Panc1 (cell line): Measurements from ENCODE around the gene ASPA. TPM values are rescaled to one million over a fixed set of nuclear protein-coding genes. Genes with fewer than 3 reads are reported as not detected.

Experiments
- ATAC-seq: fragments of 200-7000 bp; cut with Tn5 transposase; 2 replicates; pipeline ENCODE4 v1.9.1; 2020; ENCODE audit warnings: mild to moderate bottlenecking, moderate library complexity
- BruUV-seq: library from RNA; stranded (reverse); fragments of 400-500 nt; replicated peaks from 2 replicates; lab custom pipeline; 2021; lab: Mats Ljungman, UMichigan
- CTCF ChIA-PET: fragments of 300-600 bp; sonication (Branson Sonifier 250); formaldehyde crosslinking; loops from one replicate; lab custom pipeline; 2022; ENCODE audit warnings: antibody characterized with exemption; lab: Charles Lee
- POLR2A ChIA-PET: fragments of 300-600 bp; sonication (Branson Sonifier 250); formaldehyde crosslinking; loops from one replicate; lab custom pipeline; 2022; ENCODE audit warnings: antibody characterized with exemption; lab: Charles Lee
- DNase-seq: peaks from one replicate; pipeline ENCODE4 v3.0.0-alpha.2; 2010; ENCODE audit warnings: low read depth, low spot score
- H3K27ac ChIP-seq: 2 replicates; pipeline ENCODE4 v1.5.1; 2011; ENCODE audit warnings: mild to moderate bottlenecking, low read length, inconsistent platforms
- H3K27me3 ChIP-seq: fragments of 200-500 bp; sonication (Bioruptor generic); 2 replicates; pipeline ENCODE4 v1.6.0; 2014; ENCODE audit warnings: low read length, inconsistent platforms; ENCODE audit not compliant: control insufficient read depth, insufficient read depth
- H3K36me3 ChIP-seq: fragments of 200-500 bp; sonication (Bioruptor generic); 2 replicates; pipeline ENCODE4 v1.5.1; 2014; ENCODE audit warnings: inconsistent platforms, mild to moderate bottlenecking, low read length, moderate library complexity; ENCODE audit not compliant: control insufficient read depth, insufficient read depth
- H3K4me1 ChIP-seq: 2 replicates; pipeline ENCODE4 v1.5.1; 2011; ENCODE audit warnings: inconsistent platforms, mild to moderate bottlenecking, low read length, moderate library complexity; ENCODE audit not compliant: control insufficient read depth, insufficient read depth
- H3K4me3 ChIP-seq, 2 experiments: 2 replicates each; pipeline ENCODE4 v1.5.1; 2011 to 2012; ENCODE audit warnings: low read depth in 2 of 2, low read length in 2 of 2, mild to moderate bottlenecking in 2 of 2, inconsistent platforms in 1 of 2, moderate library complexity in 1 of 2
- H3K9me3 ChIP-seq: fragments of 200-500 bp; sonication (Bioruptor generic); 2 replicates; pipeline ENCODE4 v1.5.1; 2014; ENCODE audit warnings: low read depth, mild to moderate bottlenecking, inconsistent platforms, low read length, moderate library complexity; ENCODE audit not compliant: control insufficient read depth, insufficient read depth
- POLR2AphosphoS5 ChIP-seq: IDR thresholded peaks from 2 replicates; pipeline ENCODE4 v1.6.1; 2012; ENCODE audit warnings: mild to moderate bottlenecking, low read depth, low read length, moderate library complexity
- REST ChIP-seq, 2 experiments: IDR thresholded peaks; 2 replicates each; pipeline ENCODE4 v1.6.1; 2011 to 2012; ENCODE audit warnings: low read depth in 2 of 2, control low read depth in 1 of 2, low read length in 1 of 2, mild to moderate bottlenecking in 1 of 2, moderate library complexity in 1 of 2; ENCODE audit not compliant: insufficient read depth in 1 of 2
- SIN3A ChIP-seq: IDR thresholded peaks from 2 replicates; pipeline ENCODE4 v1.6.1; 2012; ENCODE audit warnings: low read depth, mild to moderate bottlenecking, low read length, moderate library complexity, borderline replicate concordance; ENCODE audit not compliant: insufficient read depth
- TCF7L2 ChIP-seq: IDR thresholded peaks from 2 replicates; pipeline ENCODE4 v1.6.1; 2011; ENCODE audit warnings: mild to moderate bottlenecking, low read depth, low read length, inconsistent platforms
- in situ Hi-C: cut with HindIII; loops from 2 replicates; pipeline ENCODE4 v1.10.0; 2016; ENCODE audit warnings: low sequenced_read_pairs, low pct_unique_long_range_greater_than_20kb
- intact Hi-C: fragments of 100-400 bp; cut with micrococcal nuclease; formaldehyde crosslinking; loops from one replicate; pipeline ENCODE4 v1.10.0; 2022; ENCODE audit not compliant: unreplicated experiment
- total RNA-seq: library from RNA; stranded (reverse); gene quantifications from one replicate; pipeline ENCODE4 v1.2.1, GENCODE V29; 2021; ENCODE audit not compliant: unreplicated experiment
- TF ChIP-seq, protein P1 (sequence below): fragments of 450-650 bp; IDR thresholded peaks from 2 replicates; pipeline ENCODE4 v1.5.1; 2017; ENCODE audit warnings: mild to moderate bottlenecking

ASPA gene
- total RNA-seq, 1 experiment from 2014 or later = not detected

GRCh38 chr17:3510090-3510489, 34.3 kb downstream of the ASPA start:
- Histone ChIP-seq H3K4me1 (no peaks in the 10 kb centered on the region), H3K27ac (no peak overlapping the region), H3K36me3 (no peaks in the 10 kb centered on the region), H3K9me3 (no peaks in the 10 kb centered on the region), H3K27me3 (no peaks in the 10 kb centered on the region), H3K4me3 (no peak overlapping the region)
- ChIA-PET CTCF (no interaction called here), POLR2A (no interaction called here)
- in situ Hi-C loops (no loop called here), intact Hi-C loops (no loop called here)
- no peak for TF ChIP-seq SIN3A
- TF ChIP-seq TCF7L2 = no peak
- no peak for ATAC-seq
- no peak for DNase-seq
- BruUV-seq = no TSS peak

DNA sequence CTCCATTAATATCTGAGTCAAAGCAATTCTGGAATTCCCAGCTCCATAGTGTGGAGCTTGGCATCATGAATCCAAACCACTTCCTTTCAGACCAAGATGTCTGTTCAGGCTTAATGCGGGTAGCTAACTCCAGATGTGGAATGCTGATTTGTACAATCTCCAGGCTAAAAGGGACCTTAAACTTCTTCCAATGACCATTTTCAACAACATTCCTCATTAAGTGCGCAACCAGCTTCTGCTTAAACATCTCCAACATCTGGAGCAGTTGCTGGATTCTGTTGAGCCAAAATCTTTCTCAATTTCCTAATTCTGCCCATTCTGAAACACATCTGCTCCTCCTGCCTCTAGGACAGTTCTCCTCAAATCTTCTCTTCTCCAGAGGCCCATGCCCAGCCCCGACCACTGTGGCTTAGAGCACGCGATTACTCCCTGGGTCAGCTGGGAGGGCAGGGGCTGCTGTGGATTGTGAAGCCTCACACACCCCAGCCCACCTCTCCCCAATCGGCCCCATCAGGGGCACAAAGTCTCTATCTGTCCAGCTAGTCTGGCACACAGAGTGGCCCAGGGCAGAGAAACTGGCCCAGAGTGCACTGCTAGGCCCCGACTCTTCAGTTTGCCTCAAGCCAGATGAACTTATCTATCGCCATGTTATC, 36.2 kb downstream of the ASPA start:
- no TSS peak for BruUV-seq
- Histone ChIP-seq H3K27me3 (no peaks in the 10 kb centered on the region), H3K9me3 (no peaks in the 10 kb centered on the region), H3K4me3 (no peak overlapping the region), H3K36me3 (no peaks in the 10 kb centered on the region), H3K27ac (no peak overlapping the region), H3K4me1 (no peaks in the 10 kb centered on the region)
- ATAC-seq (no peak), DNase-seq (no peak)
- in situ Hi-C loops (no loop called here), intact Hi-C loops (no loop called here)
- TF ChIP-seq SIN3A (no peak), REST (IDR thresholded peaks at IDR 0.05; ENCODE audit: insufficient read depth in 1 of 2, low read depth in 2 of 2, low read length in 1 of 2) (no peak), TCF7L2 (no peak), POLR2AphosphoS5 (no peak)
- TF ChIP-seq, protein P1, sequence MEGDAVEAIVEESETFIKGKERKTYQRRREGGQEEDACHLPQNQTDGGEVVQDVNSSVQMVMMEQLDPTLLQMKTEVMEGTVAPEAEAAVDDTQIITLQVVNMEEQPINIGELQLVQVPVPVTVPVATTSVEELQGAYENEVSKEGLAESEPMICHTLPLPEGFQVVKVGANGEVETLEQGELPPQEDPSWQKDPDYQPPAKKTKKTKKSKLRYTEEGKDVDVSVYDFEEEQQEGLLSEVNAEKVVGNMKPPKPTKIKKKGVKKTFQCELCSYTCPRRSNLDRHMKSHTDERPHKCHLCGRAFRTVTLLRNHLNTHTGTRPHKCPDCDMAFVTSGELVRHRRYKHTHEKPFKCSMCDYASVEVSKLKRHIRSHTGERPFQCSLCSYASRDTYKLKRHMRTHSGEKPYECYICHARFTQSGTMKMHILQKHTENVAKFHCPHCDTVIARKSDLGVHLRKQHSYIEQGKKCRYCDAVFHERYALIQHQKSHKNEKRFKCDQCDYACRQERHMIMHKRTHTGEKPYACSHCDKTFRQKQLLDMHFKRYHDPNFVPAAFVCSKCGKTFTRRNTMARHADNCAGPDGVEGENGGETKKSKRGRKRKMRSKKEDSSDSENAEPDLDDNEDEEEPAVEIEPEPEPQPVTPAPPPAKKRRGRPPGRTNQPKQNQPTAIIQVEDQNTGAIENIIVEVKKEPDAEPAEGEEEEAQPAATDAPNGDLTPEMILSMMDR = no peak
- CTCF ChIA-PET = no interaction called here
- POLR2A ChIA-PET = no interaction called here

DNA sequence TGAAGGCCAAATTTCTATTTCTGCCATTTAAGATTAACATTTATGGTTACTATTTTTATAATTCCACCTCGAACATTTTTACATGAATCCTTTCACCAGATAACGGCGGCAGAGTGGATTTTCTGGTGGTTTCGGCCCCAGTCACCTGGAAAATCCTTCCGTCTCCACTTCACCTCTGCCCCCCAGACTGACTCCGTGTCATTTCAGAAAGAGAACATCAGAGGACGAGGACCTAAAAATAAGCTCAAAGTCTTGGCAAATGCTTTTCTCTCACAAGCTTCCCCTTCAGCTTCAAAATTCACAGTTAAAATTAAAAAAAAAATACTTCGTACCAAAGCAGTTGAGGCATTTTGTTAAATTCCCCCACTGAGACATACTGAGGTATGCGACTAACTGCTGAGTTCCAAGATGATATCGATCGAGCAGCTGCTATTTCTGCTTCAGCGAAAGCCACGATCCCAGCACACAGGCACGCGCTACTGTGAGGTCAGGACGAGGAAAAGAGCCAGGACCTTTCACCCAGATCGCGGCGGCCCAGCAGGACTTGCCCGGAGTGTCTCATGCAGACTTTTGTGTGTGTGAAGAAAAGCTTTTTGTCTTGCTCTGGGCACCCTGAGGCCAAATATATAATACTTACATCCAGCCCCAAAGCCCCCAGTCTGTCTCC, 36.8 kb downstream of the ASPA start:
- DNase-seq = no peak
- TF ChIP-seq TCF7L2 = no peak
- Histone ChIP-seq H3K4me3 (no peak overlapping the region), H3K27me3 (no peaks in the 10 kb centered on the region), H3K27ac (no peak overlapping the region), H3K4me1 (no peaks in the 10 kb centered on the region), H3K9me3 (no peaks in the 10 kb centered on the region), H3K36me3 (no peaks in the 10 kb centered on the region)
- intact Hi-C loops (no loop called here), in situ Hi-C loops (no loop called here)
- 0 out of 2 replicates have a peak, but pooled peaks have one; percentile 51 for ATAC-seq
- POLR2A ChIA-PET = no interaction called here
- CTCF ChIA-PET = no interaction called here
- BruUV-seq = no TSS peak
